Colonic mucosa (tissue), 4 donors: ENCODE measurements around the gene INHBE. TPM values are rescaled to one million over a fixed set of nuclear protein-coding genes. Genes with fewer than 3 reads are reported as not detected.

Experiments
- DNase-seq: peaks from one replicate; pipeline ENCODE4 v3.0.0-alpha.2; 2020
- H3K27ac ChIP-seq: fragments of 200-600 bp; one replicate; pipeline ENCODE4 v1.8.0; 2021
- H3K27me3 ChIP-seq: fragments of 200-600 bp; one replicate; pipeline ENCODE4 v1.8.0; 2021
- H3K36me3 ChIP-seq: fragments of 200-600 bp; one replicate; pipeline ENCODE4 v1.8.0; 2021
- H3K4me1 ChIP-seq: fragments of 200-600 bp; one replicate; pipeline ENCODE4 v1.8.0; 2021; ENCODE audit warnings: mild to moderate bottlenecking
- H3K4me3 ChIP-seq: fragments of 200-600 bp; one replicate; pipeline ENCODE4 v1.8.0; 2021
- H3K9ac ChIP-seq, 2 donors: one replicate each; pipeline ENCODE4 v1.7.0; 2013; ENCODE audit warnings: control low read depth in 2 of 2, low read depth in 2 of 2, low read length in 2 of 2
- H3K9me3 ChIP-seq: fragments of 200-600 bp; one replicate; pipeline ENCODE4 v1.8.0; 2021
- CTCF ChIP-seq: fragments of 200-600 bp; IDR thresholded peaks from one replicate; pipeline ENCODE4 v1.8.0; 2022; ENCODE audit warnings: antibody characterized with exemption, mild to moderate bottlenecking
- intact Hi-C: fragments of 100-400 bp; cut with DNase I; formaldehyde crosslinking; loops from one replicate; pipeline ENCODE4 v1.14.1; 2022
- total RNA-seq, 2 donors: library from RNA; stranded (reverse); fragmentation: NEBNext Ultra II Directional in 1 of 2; extraction: Animal tissue kit (Norgen Biotek cat#: 25700) in 1 of 2; gene quantifications; one replicate each; pipeline ENCODE4 v1.2.1, GENCODE V29; 2021
- donor health status: healthy.
- donor health status: DM: no; HTN: no; CAD: no.
- donor health status: DM: no; HTN: no; CAD: no.

INHBE gene
- total RNA-seq, 2 donors from 2014 or later, result 0.22 TPM; not detected in 1

DNA sequence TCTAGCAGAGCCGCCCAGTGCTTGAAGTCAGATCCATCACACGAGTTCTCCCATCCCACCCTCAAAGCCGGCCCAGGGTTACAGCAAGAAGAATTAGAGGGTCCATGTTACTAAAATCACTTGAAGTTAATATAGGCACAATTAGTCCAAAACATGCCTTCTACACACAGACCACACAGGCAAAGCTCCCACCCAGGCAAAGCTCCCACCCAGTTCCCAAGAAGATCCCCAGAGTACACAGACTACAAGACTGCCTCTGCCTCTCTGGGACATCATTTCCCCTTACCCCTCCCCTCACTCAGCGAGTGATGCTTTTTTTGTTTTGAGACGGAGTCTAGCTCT lies 7.8 kb downstream of the INHBE start:
- H3K9me3 ChIP-seq, result no peaks in the 10 kb centered on the region
- H3K27me3 ChIP-seq, result peaks cover 5% of the 10 kb centered on the region

GRCh38 chr12:57464569-57464968 lies 9.5 kb downstream of the INHBE start:
- TF ChIP-seq CTCF, result no peak
- intact Hi-C loops, result loop anchor here (5.0 kb wide), 1 partner anchor 158 kb away; no protein-coding TSS in a partner anchor
- no peaks in the 10 kb centered on the region for H3K9me3 ChIP-seq
- peaks cover 5% of the 10 kb centered on the region for H3K27me3 ChIP-seq
- no peaks in the 10 kb centered on the region for H3K36me3 ChIP-seq
- H3K27ac ChIP-seq, result no peak overlapping the region
- no peak overlapping the region for H3K4me3 ChIP-seq
- H3K4me1 ChIP-seq, result peaks cover 7% of the 10 kb centered on the region
- no peak for DNase-seq
- H3K9ac ChIP-seq, result no peak overlapping the region

More for the DNA sequence above, 7.8 kb downstream of the INHBE start:
- intact Hi-C loops, result loop anchor here (5.0 kb wide), 1 partner anchor 159 kb away; no protein-coding TSS in a partner anchor
- Histone ChIP-seq H3K4me1 (peaks cover 7% of the 10 kb centered on the region), H3K36me3 (no peaks in the 10 kb centered on the region), H3K9ac (peak overlapping the region in 1 of 2 donors; percentile 52), H3K27ac (peak overlapping the region; percentile 58), H3K4me3 (peak overlapping the region; percentile 52)
- no peak for DNase-seq
- no peak for TF ChIP-seq CTCF

- no peak for TF ChIP-seq CTCF
- Histone ChIP-seq H3K9me3 (no peaks in the 10 kb centered on the region), H3K27ac (no peak overlapping the region), H3K36me3 (no peaks in the 10 kb centered on the region), H3K9ac (no peak overlapping the region), H3K4me1 (peaks cover 7% of the 10 kb centered on the region), H3K4me3 (no peak overlapping the region), H3K27me3 (peaks cover 5% of the 10 kb centered on the region)
- intact Hi-C loops, result no loop called here
- no peak for DNase-seq
Observed at GRCh38 chr12:57465030-57465746, 10.1 kb downstream of the INHBE start.

- Histone ChIP-seq H3K4me3 (no peak overlapping the region), H3K9ac (no peak overlapping the region), H3K4me1 (peaks cover 4% of the 10 kb centered on the region), H3K36me3 (no peaks in the 10 kb centered on the region), H3K27me3 (peaks cover 2% of the 10 kb centered on the region), H3K27ac (no peak overlapping the region), H3K9me3 (no peaks in the 10 kb centered on the region)
- intact Hi-C loops, result no loop called here
- no peak for DNase-seq
- TF ChIP-seq CTCF, result no peak
Observed at GRCh38 chr12:57465747-57466505, 10.8 kb downstream of the INHBE start.

GRCh38 chr12:57467212-57467874 lies 12.2 kb downstream of the INHBE start:
- H3K27ac ChIP-seq, result no peak overlapping the region
- intact Hi-C loops, result no loop called here
- no peak for DNase-seq
- no peaks in the 10 kb centered on the region for H3K4me1 ChIP-seq
- H3K9ac ChIP-seq, result no peak overlapping the region
- H3K36me3 ChIP-seq, result no peaks in the 10 kb centered on the region
- TF ChIP-seq CTCF, result no peak
- H3K9me3 ChIP-seq, result no peaks in the 10 kb centered on the region
- no peak overlapping the region for H3K4me3 ChIP-seq
- H3K27me3 ChIP-seq, result no peaks in the 10 kb centered on the region
